HG02642 (cell line): ENCODE results near the gene GABBR2.
"Not testable (repeated sequence)": the region's sequence is repeated elsewhere in the genome, so short reads cannot be mapped to it uniquely, and the experiment has no call there.

ENCODE experiments used
- ATAC-seq: cut with Tn5 transposase; IDR thresholded peaks from one replicate; pipeline ENCODE4 v1.9.1; 2021; ENCODE audit warnings: mild to moderate bottlenecking; ENCODE audit not compliant: unreplicated experiment, poor library complexity

The GABBR2 gene

DNA sequence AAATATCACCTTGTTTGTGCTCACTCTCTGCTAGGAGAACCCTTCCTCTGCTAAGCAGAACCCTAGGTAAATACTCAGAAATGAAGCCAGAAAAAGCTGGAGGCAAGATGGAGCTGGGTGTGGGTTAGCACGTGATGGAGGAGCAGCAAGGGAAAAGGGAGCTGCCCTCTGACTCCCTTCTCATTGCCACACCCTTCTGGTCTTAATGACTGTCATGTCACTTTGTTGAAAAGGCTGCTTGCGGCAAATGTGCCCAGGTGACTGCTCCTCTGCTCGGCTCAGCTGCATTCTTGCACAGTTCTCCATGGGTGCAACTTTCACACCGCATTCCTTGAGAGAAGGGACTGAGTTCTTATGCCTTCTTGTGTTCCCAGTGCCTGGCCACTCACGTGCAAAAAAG is 416.9 kb downstream of the GABBR2 start:
- ATAC-seq = no peak

GRCh38 chr9:98290411-98290810 is 418.3 kb downstream of the GABBR2 start:
- ATAC-seq = no peak

DNA sequence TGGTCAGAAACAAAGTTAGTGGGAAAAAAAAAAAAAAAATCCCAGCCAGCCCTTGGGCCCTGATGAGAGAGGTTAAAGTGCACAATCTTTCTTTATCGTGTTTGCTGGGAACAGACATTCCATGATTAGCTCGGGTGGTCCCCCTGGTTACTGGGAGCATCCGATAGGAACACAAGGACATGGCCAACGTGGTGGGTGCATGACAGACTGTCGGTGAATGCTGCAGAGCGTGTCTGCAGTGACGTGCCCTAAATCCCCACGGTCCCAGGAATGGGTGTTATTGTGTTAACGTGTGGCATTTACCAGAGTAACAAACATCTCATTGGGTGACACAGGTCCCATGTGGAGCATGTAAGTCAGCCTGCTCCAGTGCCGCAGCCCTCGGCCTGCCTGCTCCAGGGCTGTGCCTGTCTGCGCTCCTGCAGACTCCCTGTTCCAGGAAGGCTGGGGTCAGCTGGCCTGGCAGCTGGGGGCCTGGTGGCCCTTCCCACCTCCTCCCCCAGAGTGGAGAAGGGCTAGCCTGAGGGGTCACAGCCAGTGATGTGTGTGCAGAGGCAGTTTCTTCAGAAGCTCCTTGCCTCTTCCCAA is 419.0 kb downstream of the GABBR2 start:
- no peak for ATAC-seq

- ATAC-seq = no peak
Observed at GRCh38 chr9:98288881-98289280, 419.9 kb downstream of the GABBR2 start.

DNA sequence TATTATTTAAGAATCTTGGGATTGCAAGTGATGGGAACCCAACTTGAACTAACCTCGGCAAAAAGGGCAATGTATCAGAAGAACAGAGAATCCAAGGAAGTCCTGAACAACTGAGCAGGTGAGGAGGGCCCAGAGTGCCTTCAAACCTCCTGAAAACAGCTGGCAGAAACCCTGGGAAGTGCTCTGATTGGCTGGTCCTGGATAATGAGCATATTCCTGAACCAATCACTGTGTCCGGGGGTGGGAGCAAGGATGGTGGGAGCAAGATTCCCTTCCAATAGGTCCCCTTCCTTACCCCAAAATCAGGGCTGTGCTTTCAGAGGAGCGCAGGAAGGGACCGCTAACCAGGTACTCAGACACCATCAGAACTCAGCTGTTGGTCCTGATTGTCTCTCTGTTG is 421.4 kb downstream of the GABBR2 start:
- no peak for ATAC-seq

- no peak for ATAC-seq
Observed at GRCh38 chr9:98285446-98285845, 423.3 kb downstream of the GABBR2 start.

DNA sequence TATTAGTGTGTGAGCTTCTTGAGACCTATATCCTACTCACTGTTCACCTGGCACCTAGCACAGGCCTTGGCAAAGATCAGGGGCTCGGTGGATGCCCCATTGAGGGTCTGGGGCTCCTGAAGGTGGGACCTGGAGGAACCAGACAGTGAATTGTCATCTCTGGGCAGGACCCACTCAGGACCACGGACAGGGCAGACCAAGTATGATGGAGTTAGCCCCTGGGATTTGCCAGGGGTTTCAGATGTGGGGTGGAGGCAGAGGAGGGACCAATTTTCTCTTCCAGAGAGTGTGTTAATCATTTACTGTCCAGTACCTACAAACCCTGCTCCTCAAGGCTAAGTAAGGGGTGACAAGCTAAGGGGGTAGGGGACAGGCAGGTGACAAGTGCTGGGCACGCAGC is 424.0 kb downstream of the GABBR2 start:
- no peak for ATAC-seq

- not testable (repeated sequence) for ATAC-seq
Observed at GRCh38 chr9:98283143-98283542, 425.6 kb downstream of the GABBR2 start.

DNA sequence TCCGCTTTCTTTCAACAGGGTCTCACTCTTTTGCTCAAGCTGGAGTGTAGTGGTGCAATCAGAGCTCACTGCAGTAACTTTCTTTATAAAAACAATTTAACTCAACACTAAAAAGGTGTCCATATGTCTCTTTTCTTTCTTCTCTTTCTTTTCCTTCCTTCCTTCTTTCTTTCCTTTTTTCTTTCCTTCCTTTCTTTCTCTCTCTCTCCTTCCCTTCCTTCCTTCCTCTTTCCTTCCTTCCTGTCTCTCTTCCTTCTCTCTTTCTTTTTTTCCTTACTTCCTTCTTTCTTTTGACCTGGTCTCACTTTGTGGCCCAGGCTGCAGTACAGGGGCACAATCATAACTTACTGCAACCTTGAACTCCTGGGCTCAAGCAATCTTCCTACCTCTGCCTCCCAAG is 427.5 kb downstream of the GABBR2 start:
- no peak for ATAC-seq

- no peak for ATAC-seq
Observed at GRCh38 chr9:98280574-98280973, 428.2 kb downstream of the GABBR2 start.

- ATAC-seq = no peak
Observed at GRCh38 chr9:98280162-98280561, 428.6 kb downstream of the GABBR2 start.

DNA sequence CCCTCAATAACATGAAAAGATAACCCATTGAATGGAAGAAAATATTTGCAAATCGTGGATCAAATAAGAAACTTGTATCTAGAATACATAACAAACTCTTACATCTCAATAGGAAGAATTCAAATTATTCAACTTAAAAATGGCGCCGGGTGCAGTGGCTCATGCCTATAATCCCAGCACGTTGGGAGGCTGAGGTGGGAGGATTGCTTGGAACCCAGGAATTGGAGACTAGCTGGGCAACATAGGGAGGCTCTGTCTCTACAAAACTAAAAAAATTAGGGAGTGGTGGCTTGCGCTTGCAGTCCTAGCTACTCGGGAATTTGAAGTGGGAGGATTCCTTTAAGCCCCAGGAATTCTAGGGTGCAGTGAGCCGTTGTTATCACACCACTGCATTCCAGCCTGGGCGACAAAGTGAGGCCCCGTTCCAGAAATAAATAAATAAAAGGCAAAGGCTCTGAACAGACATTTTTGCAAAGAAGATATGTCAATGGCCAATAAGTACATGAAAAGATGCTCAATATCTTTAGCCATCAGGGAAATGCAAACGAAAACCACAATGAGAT is 431.7 kb downstream of the GABBR2 start:
- no peak for ATAC-seq

DNA sequence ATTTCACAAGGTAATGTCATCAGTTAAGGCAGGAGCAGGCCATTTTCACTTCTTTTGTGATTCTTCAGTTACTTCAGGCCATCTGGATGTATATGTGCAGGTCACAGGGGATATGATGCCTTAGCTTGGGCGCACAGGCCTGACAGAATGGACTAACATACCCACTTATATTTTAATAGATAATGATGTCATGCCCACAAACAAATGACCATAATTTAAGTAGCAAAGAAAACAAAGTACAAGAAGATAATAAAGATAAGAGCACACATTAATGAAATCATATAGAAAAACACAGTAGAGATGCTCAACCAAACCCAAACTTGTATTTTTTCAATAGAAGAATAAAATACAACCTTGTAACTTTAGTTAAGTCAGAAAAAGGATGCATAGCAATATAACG is 433.6 kb downstream of the GABBR2 start:
- ATAC-seq = no peak

- ATAC-seq = no peak
Observed at GRCh38 chr9:98272083-98272482, 436.7 kb downstream of the GABBR2 start.

DNA sequence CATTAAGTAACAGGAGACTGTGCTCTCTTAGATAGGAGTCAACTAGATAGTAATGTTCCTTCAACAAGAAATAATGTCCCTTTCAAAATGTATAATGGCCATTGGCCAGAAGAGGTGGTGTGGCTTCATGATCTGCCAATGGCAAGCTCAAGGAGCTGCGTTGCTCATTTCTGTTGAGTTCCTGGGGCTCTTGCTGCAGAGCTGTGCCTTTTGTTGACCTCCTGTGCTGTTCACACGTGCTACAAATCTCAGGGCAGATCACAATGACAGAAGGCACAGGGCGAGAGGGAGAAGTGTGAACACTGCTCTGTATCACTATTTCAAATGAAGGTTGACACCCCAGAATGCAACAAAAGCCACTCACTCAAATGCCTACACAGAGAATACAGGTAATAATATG is 437.3 kb downstream of the GABBR2 start:
- ATAC-seq = no peak

- not testable (repeated sequence) for ATAC-seq
Observed at GRCh38 chr9:98270284-98270683, 438.5 kb downstream of the GABBR2 start.

GRCh38 chr9:98269652-98270051 is 439.1 kb downstream of the GABBR2 start:
- not testable (repeated sequence) for ATAC-seq

DNA sequence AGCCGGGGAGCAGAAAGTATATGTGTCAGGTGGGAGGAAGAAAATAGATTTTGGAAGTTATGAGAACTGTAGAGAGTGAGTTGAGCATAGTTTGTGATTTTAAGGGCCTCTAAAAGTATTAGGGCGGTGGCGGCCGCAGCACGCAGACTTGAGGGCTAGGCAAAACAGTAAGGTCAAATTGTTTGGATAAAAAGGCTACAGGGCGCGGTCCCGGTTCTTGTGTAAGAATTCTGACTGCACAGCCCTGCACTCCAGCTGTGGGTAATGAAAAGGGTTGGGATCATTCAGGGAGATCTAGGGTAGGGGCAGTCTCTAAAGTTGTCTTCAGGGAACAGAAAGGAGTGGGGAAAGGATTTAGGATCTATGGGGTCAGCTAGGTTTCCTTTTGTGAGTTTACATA is 441.2 kb downstream of the GABBR2 start:
- not testable (repeated sequence) for ATAC-seq

DNA sequence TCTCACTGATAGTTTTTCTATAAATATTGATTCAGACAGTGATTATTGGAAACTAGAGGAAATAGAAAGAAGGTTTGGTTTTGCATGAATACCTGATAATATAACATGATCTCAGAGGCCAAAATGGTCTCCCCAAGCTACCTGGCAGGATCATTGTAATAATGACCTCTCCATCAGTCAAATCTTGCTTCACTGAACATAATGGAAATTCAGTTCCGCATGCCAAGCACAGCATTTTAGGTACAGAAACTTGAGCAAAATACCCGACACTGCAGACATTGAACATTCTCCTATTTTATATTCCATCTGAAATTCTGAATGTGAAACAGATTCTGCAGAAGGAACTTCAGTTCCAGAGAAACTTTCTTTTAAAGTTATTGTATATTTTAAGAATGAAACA is 444.2 kb downstream of the GABBR2 start:
- no peak for ATAC-seq

GRCh38 chr9:98263482-98264357 is 445.0 kb downstream of the GABBR2 start:
- peak; percentile 78 for ATAC-seq

- ATAC-seq = no peak
Observed at GRCh38 chr9:98263080-98263479, 445.7 kb downstream of the GABBR2 start.

DNA sequence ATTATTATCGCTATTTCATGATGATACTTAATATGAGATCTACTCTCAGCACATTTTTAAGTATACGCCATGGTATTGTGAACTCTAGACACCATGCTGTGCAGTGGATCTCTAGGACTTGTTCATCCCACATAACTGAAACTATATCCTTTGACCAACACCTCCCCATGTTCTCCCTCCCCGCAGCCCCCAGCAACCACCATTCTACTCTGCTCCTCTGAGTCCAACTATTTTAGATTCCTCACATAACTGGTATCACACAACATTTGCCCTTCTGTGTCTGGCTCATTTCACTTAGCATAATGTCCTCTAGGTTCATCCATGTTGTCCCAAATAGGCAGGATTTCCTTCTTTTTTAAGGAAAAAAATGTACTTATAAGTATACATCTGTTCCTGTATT is 446.7 kb downstream of the GABBR2 start:
- ATAC-seq = no peak
